ENCODE results near the gene BICC1. TPM values are rescaled to one million over a fixed set of nuclear protein-coding genes. Genes with fewer than 3 reads are reported as not detected.

BICC1 gene
- total RNA-seq, 1 experiment from 2014 or later: not detected

GRCh38 chr10:58773944-58774343, 261.3 kb downstream of the BICC1 start:
- ChIA-PET POLR2A (no interaction called here), RAD21 (ENCODE audit: low non-redundant PET in 1 of 2, low total read pairs in 2 of 2, uncharacterized antibody in 2 of 2, unreplicated experiment in 2 of 2) (no interaction called here)
- ATAC-seq: no peak

More at GRCh38 chr10:58773944-58774343, 261.3 kb downstream of the BICC1 start:
- Histone ChIP-seq H3K79me2 (ENCODE audit: insufficient read depth, low read length) (no peaks in the 10 kb centered on the region), H4K20me1 (ENCODE audit: insufficient read depth) (no peaks in the 10 kb centered on the region), H3K4me1 (ENCODE audit: control insufficient read depth in 1 of 2, insufficient read depth in 2 of 2, low read length in 2 of 2) (no peaks in the 10 kb centered on the region), H3K27me3 (ENCODE audit: insufficient read depth, low read length) (no peaks in the 10 kb centered on the region), H3K9me2 (ENCODE audit: insufficient read depth) (no peaks in the 10 kb centered on the region), H3K4me3 (replicated peaks in 1 of 2; ENCODE audit: low read depth in 1 of 2, low read length in 2 of 2) (no peak overlapping the region), H3K4me2 (ENCODE audit: low read length) (no peak overlapping the region), H3K9me3 (ENCODE audit: control insufficient read depth in 1 of 2, insufficient read depth in 1 of 2, low read depth in 1 of 2, low read length in 2 of 2) (no peaks in the 10 kb centered on the region), H2AFZ (ENCODE audit: low read depth, low read length, poor library complexity, severe bottlenecking) (no peak overlapping the region), H3K36me3 (ENCODE audit: control insufficient read depth in 1 of 2, insufficient read depth in 2 of 2, low read length in 2 of 2) (no peaks in the 10 kb centered on the region), H3K27ac (ENCODE audit: low read depth, low read length) (no peak overlapping the region), H3K9ac (ENCODE audit: low read length) (no peak overlapping the region)
- intact Hi-C loops (cut with micrococcal nuclease): loop anchor here (5.0 kb wide), 1 partner anchor 362 kb away; no protein-coding TSS in a partner anchor
- no peak for DNase-seq (ENCODE audit: low read depth, low spot score)
- CTCF ChIA-PET: interaction anchor here (1.6 kb wide), 1 partner anchor 359 kb away, joined by 3 read pairs; no protein-coding TSS in a partner anchor
- BruUV-seq (replicated peaks): no TSS peak
- TF ChIP-seq ELF1 (IDR thresholded peaks at IDR 0.05; ENCODE audit: borderline replicate concordance, low read depth): no peak
- no peak for TF ChIP-seq SIN3A (IDR thresholded peaks at IDR 0.05; ENCODE audit: low read depth)
- no peak for TF ChIP-seq FOSL1 (IDR thresholded peaks at IDR 0.05; ENCODE audit: low read depth)
- no peak for TF ChIP-seq SP1 (IDR thresholded peaks at IDR 0.05; ENCODE audit: low read depth)
- no peak for TF ChIP-seq RAD21 (IDR thresholded peaks at IDR 0.05; ENCODE audit: low read depth)
- no peak for TF ChIP-seq EGR1 (IDR thresholded peaks at IDR 0.05; ENCODE audit: low read depth)
- no peak for TF ChIP-seq POLR2A (IDR thresholded peaks at IDR 0.05; ENCODE audit: borderline replicate concordance, extremely low read depth, insufficient read depth, insufficient read length)
- TF ChIP-seq EZH2 (IDR thresholded peaks at IDR 0.05): no peak
- no peak for TF ChIP-seq CEBPB (IDR thresholded peaks at IDR 0.05; ENCODE audit: low read depth)
- no peak for TF ChIP-seq ZBTB33 (IDR thresholded peaks at IDR 0.05; ENCODE audit: extremely low read depth, insufficient replicate concordance, low read length)
- TF ChIP-seq POLR2AphosphoS5 (IDR thresholded peaks at IDR 0.05; ENCODE audit: low read depth, low read length): no peak
- no peak for TF ChIP-seq EZH2phosphoT487 (IDR thresholded peaks at IDR 0.05; ENCODE audit: borderline replicate concordance)
- TF ChIP-seq TCF7L2 (IDR thresholded peaks at IDR 0.05; ENCODE audit: borderline replicate concordance, extremely low read depth, insufficient read depth, insufficient read length): no peak
- no peak for TF ChIP-seq JUND (IDR thresholded peaks at IDR 0.05)
- no peak for TF ChIP-seq CBX3 (IDR thresholded peaks at IDR 0.05; ENCODE audit: low read depth)
